Measurements from ENCODE around the gene AKT1S1. TPM values are rescaled to one million over a fixed set of nuclear protein-coding genes. Genes with fewer than 3 reads are reported as not detected.

Gene AKT1S1
- total RNA-seq, 4 donors from 2014 or later: 15.4 to 30.6 (median 21.9) TPM

DNA sequence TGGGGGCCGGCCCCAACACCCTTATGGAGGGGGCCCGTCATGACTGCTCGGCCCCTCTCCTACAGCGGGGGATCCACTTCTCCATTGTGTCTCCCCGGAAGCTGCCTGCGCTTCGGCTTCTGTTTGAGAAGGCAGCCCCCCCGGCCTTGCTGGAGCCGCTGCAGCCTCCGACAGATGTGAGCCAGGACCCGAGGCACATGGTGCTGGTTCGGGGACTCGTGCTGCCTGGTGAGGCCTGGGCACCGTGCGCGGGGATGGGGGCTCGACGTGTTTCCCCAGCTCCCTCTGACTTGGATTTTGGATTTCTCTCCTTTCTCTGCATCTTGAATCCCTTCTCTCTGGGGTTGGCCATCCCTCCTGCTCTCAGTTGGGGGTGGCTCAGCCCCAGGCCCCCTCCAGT, 47.4 kb downstream of the AKT1S1 start:
- Histone ChIP-seq H3K36me3 (peaks cover 32 to 87% (median 80%) of the 10 kb centered on the region in 4 donors), H3K27ac (replicated peaks in 1 of 4) (no peak overlapping the region), H3K27me3 (no peaks in the 10 kb centered on the region), H3K4me3 (no peak overlapping the region), H3K9me3 (no peaks in the 10 kb centered on the region), H3K4me1 (no peaks in the 10 kb centered on the region)
- TF ChIP-seq, protein P1, sequence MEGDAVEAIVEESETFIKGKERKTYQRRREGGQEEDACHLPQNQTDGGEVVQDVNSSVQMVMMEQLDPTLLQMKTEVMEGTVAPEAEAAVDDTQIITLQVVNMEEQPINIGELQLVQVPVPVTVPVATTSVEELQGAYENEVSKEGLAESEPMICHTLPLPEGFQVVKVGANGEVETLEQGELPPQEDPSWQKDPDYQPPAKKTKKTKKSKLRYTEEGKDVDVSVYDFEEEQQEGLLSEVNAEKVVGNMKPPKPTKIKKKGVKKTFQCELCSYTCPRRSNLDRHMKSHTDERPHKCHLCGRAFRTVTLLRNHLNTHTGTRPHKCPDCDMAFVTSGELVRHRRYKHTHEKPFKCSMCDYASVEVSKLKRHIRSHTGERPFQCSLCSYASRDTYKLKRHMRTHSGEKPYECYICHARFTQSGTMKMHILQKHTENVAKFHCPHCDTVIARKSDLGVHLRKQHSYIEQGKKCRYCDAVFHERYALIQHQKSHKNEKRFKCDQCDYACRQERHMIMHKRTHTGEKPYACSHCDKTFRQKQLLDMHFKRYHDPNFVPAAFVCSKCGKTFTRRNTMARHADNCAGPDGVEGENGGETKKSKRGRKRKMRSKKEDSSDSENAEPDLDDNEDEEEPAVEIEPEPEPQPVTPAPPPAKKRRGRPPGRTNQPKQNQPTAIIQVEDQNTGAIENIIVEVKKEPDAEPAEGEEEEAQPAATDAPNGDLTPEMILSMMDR (IDR thresholded peaks at IDR 0.05): no peak
- TF ChIP-seq POLR2AphosphoS5 (IDR thresholded peaks at IDR 0.05): no peak
- TF ChIP-seq EP300 (IDR thresholded peaks at IDR 0.05): no peak
- no peak for TF ChIP-seq POLR2A (IDR thresholded peaks at IDR 0.05; ENCODE audit: low read depth)
- intact Hi-C loops (cut with DNase I): no loop called here
- DNase-seq (ENCODE audit: extremely low spot score): no peak
- WGBS: 80% methylated on average over 2 of the region's 18 CpGs

DNA sequence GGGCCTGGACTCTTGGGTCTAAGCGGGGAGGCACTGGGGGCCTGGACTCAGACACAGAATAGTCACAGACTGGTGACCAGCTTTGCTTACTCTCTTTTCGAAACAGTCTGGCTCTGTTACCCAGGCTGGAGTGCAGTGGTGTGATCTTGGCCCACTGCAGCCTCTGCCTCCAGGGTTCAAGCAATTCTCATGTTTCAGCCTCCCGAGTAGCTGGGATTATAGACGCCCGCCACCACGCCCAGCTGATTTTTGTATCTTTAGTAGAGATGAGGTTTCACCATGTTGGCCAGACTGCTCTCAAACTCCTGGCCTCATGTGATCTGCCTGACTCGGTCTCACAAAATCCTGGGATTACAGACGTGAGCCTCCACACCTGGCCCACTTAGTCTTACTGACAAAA, 48.0 kb downstream of the AKT1S1 start:
- Histone ChIP-seq H3K4me1 (no peaks in the 10 kb centered on the region), H3K9me3 (no peaks in the 10 kb centered on the region), H3K36me3 (peaks cover 27 to 84% (median 76%) of the 10 kb centered on the region in 4 donors), H3K4me3 (no peak overlapping the region), H3K27ac (replicated peaks in 1 of 4) (no peak overlapping the region), H3K27me3 (no peaks in the 10 kb centered on the region)
- intact Hi-C loops (cut with DNase I): no loop called here
- no peak for DNase-seq (ENCODE audit: extremely low spot score)
- TF ChIP-seq POLR2A (IDR thresholded peaks at IDR 0.05; ENCODE audit: low read depth) (no peak), POLR2AphosphoS5 (IDR thresholded peaks at IDR 0.05) (no peak), EP300 (IDR thresholded peaks at IDR 0.05) (no peak)
- TF ChIP-seq, protein P1 (IDR thresholded peaks at IDR 0.05): no peak
- WGBS: 82% methylated on average over 6 of the region's 8 CpGs

DNA sequence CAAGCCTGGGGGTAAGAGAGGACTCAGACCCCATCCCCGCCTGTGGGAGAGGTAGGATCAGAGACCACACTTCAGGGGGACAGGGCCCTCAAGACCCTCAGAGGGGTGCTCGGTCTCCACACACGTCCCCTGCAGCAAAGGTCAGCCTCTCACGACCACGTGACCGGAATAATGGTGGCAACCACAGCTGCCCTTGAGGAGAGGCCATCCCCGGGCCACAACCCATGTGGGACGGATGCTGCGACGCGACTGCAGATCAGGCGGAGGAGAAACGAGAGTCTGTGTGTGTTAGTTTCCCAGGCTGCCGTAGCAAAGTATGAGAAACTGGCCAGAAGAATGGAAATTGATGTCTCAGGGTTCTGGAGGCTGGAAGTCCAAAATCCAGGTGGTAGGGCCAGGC, 50.1 kb downstream of the AKT1S1 start:
- DNase-seq (ENCODE audit: extremely low spot score): no peak
- TF ChIP-seq, protein P1 (IDR thresholded peaks at IDR 0.05): no peak
- TF ChIP-seq EP300 (IDR thresholded peaks at IDR 0.05): no peak
- no peak for TF ChIP-seq POLR2A (IDR thresholded peaks at IDR 0.05; ENCODE audit: low read depth)
- no peak for TF ChIP-seq POLR2AphosphoS5 (IDR thresholded peaks at IDR 0.05)
- H3K27ac ChIP-seq (replicated peaks in 1 of 4): no peak overlapping the region
- no peak overlapping the region for H3K4me3 ChIP-seq
- H3K4me1 ChIP-seq: no peaks in the 10 kb centered on the region
- H3K36me3 ChIP-seq: peaks cover 12 to 78% (median 69%) of the 10 kb centered on the region in 4 donors
- intact Hi-C loops (cut with DNase I): no loop called here
- no peaks in the 10 kb centered on the region for H3K27me3 ChIP-seq
- no peaks in the 10 kb centered on the region for H3K9me3 ChIP-seq
- 85% methylated on average over 14 of the region's 14 CpGs for WGBS

GRCh38 chr19:49824662-49825061, 52.5 kb downstream of the AKT1S1 start:
- no peak overlapping the region for H3K27ac ChIP-seq (replicated peaks in 1 of 4)
- WGBS: 79% methylated on average over 6 of the region's 6 CpGs
- H3K9me3 ChIP-seq: no peaks in the 10 kb centered on the region
- no peak for DNase-seq (ENCODE audit: extremely low spot score)
- peaks cover 7 to 63% (median 52%) of the 10 kb centered on the region in 4 donors for H3K36me3 ChIP-seq
- H3K27me3 ChIP-seq: no peaks in the 10 kb centered on the region
- H3K4me3 ChIP-seq: no peak overlapping the region
- TF ChIP-seq POLR2A (IDR thresholded peaks at IDR 0.05; ENCODE audit: low read depth) (no peak), EP300 (IDR thresholded peaks at IDR 0.05) (no peak)
- TF ChIP-seq, protein P1 (IDR thresholded peaks at IDR 0.05): no peak
- peaks cover 5 to 12% (median 7%) of the 10 kb centered on the region in 4 donors for H3K4me1 ChIP-seq
- intact Hi-C loops (cut with DNase I): no loop called here

GRCh38 chr19:49823472-49823871, 53.7 kb downstream of the AKT1S1 start:
- intact Hi-C loops (cut with DNase I): no loop called here
- H3K4me3 ChIP-seq: no peak overlapping the region
- no peaks in the 10 kb centered on the region for H3K27me3 ChIP-seq
- H3K4me1 ChIP-seq: peaks cover 17 to 21% (median 19%) of the 10 kb centered on the region in 4 donors
- H3K9me3 ChIP-seq: no peaks in the 10 kb centered on the region
- H3K36me3 ChIP-seq: peaks cover 7 to 51% (median 40%) of the 10 kb centered on the region in 4 donors
- no peak overlapping the region for H3K27ac ChIP-seq (replicated peaks in 1 of 4)
- no peak for DNase-seq (ENCODE audit: extremely low spot score)
- 94% methylated on average over 12 of the region's 12 CpGs for WGBS
- TF ChIP-seq EP300 (IDR thresholded peaks at IDR 0.05): no peak
- no peak for TF ChIP-seq POLR2AphosphoS5 (IDR thresholded peaks at IDR 0.05)
- TF ChIP-seq POLR2A (IDR thresholded peaks at IDR 0.05; ENCODE audit: low read depth): no peak
- TF ChIP-seq, protein P1 (IDR thresholded peaks at IDR 0.05): no peak

Data from esophagus muscularis mucosa (tissue), 4 donors.